HG02981 (cell line): ENCODE data around the gene LIPG.
"Not testable (repeated sequence)": the region's sequence is repeated elsewhere in the genome, so short reads cannot be mapped to it uniquely, and the experiment has no call there.

Source experiments
- ATAC-seq: cut with Tn5 transposase; IDR thresholded peaks from one replicate; pipeline ENCODE4 v1.9.1; 2021; ENCODE audit warnings: mild to moderate bottlenecking, moderate library complexity; ENCODE audit not compliant: unreplicated experiment

Gene LIPG

GRCh38 chr18:49572611-49573345, 10.9 kb downstream of the LIPG start:
- ATAC-seq = no peak

- no peak for ATAC-seq
These were observed 12.0 kb downstream of the LIPG start for GRCh38 chr18:49573835-49574234.

GRCh38 chr18:49579041-49579440, 17.2 kb downstream of the LIPG start:
- ATAC-seq = not testable (repeated sequence)

GRCh38 chr18:49579583-49579982, 17.7 kb downstream of the LIPG start:
- ATAC-seq = not testable (repeated sequence)

- no peak for ATAC-seq
These were observed 18.4 kb downstream of the LIPG start for GRCh38 chr18:49580279-49580678.

GRCh38 chr18:49581371-49581770, 19.5 kb downstream of the LIPG start:
- ATAC-seq = no peak

- ATAC-seq = no peak
These were observed 20.7 kb downstream of the LIPG start for GRCh38 chr18:49582579-49582978.

GRCh38 chr18:49584394-49584793, 22.5 kb downstream of the LIPG start:
- ATAC-seq = no peak

GRCh38 chr18:49584951-49585350, 23.1 kb downstream of the LIPG start:
- not testable (repeated sequence) for ATAC-seq

GRCh38 chr18:49585781-49586663, 24.2 kb downstream of the LIPG start:
- ATAC-seq = no peak

GRCh38 chr18:49588171-49588570, 26.3 kb downstream of the LIPG start:
- no peak for ATAC-seq

GRCh38 chr18:49588971-49589370, 27.1 kb downstream of the LIPG start:
- no peak for ATAC-seq

GRCh38 chr18:49590608-49591007, 28.8 kb downstream of the LIPG start:
- no peak for ATAC-seq

- ATAC-seq = no peak
These were observed 29.4 kb downstream of the LIPG start for GRCh38 chr18:49591271-49591670.

GRCh38 chr18:49591775-49592174, 29.9 kb downstream of the LIPG start:
- no peak for ATAC-seq

GRCh38 chr18:49596687-49597086, 34.8 kb downstream of the LIPG start:
- no peak for ATAC-seq

GRCh38 chr18:49597157-49597931, 35.5 kb downstream of the LIPG start:
- no peak for ATAC-seq

GRCh38 chr18:49601211-49601610, 39.4 kb downstream of the LIPG start:
- ATAC-seq = no peak

GRCh38 chr18:49608366-49609255, 46.8 kb downstream of the LIPG start:
- ATAC-seq = no peak
